ENCODE results near the gene PHACTR2.

DNA sequence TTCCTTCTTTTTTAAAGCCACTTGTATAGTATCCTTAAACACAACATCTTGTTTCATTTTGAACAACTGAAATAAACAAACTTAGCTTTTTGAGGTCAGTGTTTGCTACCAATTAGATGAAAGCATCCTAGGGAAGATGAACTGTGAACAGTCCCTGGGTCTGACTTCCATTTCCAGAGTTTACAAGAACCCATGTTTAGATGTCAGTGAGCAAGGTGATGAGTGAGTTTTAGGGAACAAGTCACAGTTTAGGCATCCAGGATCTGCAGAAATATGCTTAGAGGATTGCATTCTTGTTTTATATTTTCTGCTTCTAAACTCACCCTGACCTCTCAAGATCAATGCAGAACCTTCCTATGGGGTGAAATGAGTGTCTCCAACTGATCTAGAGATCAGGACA lies 189.5 kb downstream of the PHACTR2 start:
- TF ChIP-seq POLR2AphosphoS5 (IDR thresholded peaks at IDR 0.05; ENCODE audit: low read depth, low read length) = no peak
- no peak for TF ChIP-seq POLR2A (IDR thresholded peaks at IDR 0.05; ENCODE audit: borderline replicate concordance, extremely low read depth, insufficient read depth, insufficient read length)
- TF ChIP-seq, protein P1, sequence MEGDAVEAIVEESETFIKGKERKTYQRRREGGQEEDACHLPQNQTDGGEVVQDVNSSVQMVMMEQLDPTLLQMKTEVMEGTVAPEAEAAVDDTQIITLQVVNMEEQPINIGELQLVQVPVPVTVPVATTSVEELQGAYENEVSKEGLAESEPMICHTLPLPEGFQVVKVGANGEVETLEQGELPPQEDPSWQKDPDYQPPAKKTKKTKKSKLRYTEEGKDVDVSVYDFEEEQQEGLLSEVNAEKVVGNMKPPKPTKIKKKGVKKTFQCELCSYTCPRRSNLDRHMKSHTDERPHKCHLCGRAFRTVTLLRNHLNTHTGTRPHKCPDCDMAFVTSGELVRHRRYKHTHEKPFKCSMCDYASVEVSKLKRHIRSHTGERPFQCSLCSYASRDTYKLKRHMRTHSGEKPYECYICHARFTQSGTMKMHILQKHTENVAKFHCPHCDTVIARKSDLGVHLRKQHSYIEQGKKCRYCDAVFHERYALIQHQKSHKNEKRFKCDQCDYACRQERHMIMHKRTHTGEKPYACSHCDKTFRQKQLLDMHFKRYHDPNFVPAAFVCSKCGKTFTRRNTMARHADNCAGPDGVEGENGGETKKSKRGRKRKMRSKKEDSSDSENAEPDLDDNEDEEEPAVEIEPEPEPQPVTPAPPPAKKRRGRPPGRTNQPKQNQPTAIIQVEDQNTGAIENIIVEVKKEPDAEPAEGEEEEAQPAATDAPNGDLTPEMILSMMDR (IDR thresholded peaks at IDR 0.05 in 2 of 3, conservative IDR thresholded peaks at IDR 0.05 in 1 of 3; ENCODE audit: borderline replicate concordance in 1 of 3, insufficient read depth in 1 of 3, low read depth in 2 of 3, low read length in 2 of 3) = no peak
- no peak for TF ChIP-seq RAD21 (IDR thresholded peaks at IDR 0.05; ENCODE audit: low read depth)
- TF ChIP-seq ZFX (IDR thresholded peaks at IDR 0.05) = no peak
- TF ChIP-seq ZNF274 (IDR thresholded peaks at IDR 0.05; ENCODE audit: low read depth, low read length) = no peak
- TF ChIP-seq, protein P2, sequence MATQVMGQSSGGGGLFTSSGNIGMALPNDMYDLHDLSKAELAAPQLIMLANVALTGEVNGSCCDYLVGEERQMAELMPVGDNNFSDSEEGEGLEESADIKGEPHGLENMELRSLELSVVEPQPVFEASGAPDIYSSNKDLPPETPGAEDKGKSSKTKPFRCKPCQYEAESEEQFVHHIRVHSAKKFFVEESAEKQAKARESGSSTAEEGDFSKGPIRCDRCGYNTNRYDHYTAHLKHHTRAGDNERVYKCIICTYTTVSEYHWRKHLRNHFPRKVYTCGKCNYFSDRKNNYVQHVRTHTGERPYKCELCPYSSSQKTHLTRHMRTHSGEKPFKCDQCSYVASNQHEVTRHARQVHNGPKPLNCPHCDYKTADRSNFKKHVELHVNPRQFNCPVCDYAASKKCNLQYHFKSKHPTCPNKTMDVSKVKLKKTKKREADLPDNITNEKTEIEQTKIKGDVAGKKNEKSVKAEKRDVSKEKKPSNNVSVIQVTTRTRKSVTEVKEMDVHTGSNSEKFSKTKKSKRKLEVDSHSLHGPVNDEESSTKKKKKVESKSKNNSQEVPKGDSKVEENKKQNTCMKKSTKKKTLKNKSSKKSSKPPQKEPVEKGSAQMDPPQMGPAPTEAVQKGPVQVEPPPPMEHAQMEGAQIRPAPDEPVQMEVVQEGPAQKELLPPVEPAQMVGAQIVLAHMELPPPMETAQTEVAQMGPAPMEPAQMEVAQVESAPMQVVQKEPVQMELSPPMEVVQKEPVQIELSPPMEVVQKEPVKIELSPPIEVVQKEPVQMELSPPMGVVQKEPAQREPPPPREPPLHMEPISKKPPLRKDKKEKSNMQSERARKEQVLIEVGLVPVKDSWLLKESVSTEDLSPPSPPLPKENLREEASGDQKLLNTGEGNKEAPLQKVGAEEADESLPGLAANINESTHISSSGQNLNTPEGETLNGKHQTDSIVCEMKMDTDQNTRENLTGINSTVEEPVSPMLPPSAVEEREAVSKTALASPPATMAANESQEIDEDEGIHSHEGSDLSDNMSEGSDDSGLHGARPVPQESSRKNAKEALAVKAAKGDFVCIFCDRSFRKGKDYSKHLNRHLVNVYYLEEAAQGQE (IDR thresholded peaks at IDR 0.05; ENCODE audit: low read depth) = no peak
- TF ChIP-seq EZH2phosphoT487 (IDR thresholded peaks at IDR 0.05; ENCODE audit: borderline replicate concordance) = no peak
- TF ChIP-seq CBX3 (IDR thresholded peaks at IDR 0.05; ENCODE audit: low read depth) = no peak
- TF ChIP-seq EZH2 (IDR thresholded peaks at IDR 0.05) = no peak
- TF ChIP-seq SP1 (IDR thresholded peaks at IDR 0.05; ENCODE audit: low read depth) = no peak
- no peak for TF ChIP-seq SIN3A (IDR thresholded peaks at IDR 0.05; ENCODE audit: low read depth)
- TF ChIP-seq TCF7L2 (IDR thresholded peaks at IDR 0.05; ENCODE audit: borderline replicate concordance, extremely low read depth, insufficient read depth, insufficient read length) = no peak
- TF ChIP-seq, protein P3, sequence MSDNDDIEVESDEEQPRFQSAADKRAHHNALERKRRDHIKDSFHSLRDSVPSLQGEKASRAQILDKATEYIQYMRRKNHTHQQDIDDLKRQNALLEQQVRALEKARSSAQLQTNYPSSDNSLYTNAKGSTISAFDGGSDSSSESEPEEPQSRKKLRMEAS (IDR thresholded peaks at IDR 0.05) = no peak
